H1 (cell line): Measurements from ENCODE around the gene SLC27A4. TPM values are rescaled to one million over a fixed set of nuclear protein-coding genes. Genes with fewer than 3 reads are reported as not detected.

ENCODE experiments used
- BCL11A ChIP-seq, 2 experiments: IDR thresholded peaks; one replicate each; pipeline ENCODE4 v1.6.1; 2011; ENCODE audit warnings: low read depth in 2 of 2, low read length in 2 of 2, mild to moderate bottlenecking in 2 of 2
- MAFK ChIP-seq: IDR thresholded peaks from 2 replicates; pipeline ENCODE4 v1.6.1; 2012; ENCODE audit warnings: low read depth, mild to moderate bottlenecking, improper control_type of control experiment, low read length
- polyA plus RNA-seq, 7 experiments: library from polyadenylated mRNA; depleted of rRNA in 3 of 7; stranded (reverse) in 5 of 7; unstranded in 2 of 7; fragments of >200 nt in 5 of 7; fragments of 200-250 nt in 2 of 7; gene quantifications; 1 replicate in 5 of 7; 2 replicates in 1 of 7; 4 replicates in 1 of 7; pipeline versions ENCODE4 v1.2.1 to v1.2.3, GENCODE V29; 2011 to 2013; ENCODE audit warnings: missing spikeins in 2 of 7, mixed read lengths in 2 of 7
- total RNA-seq: library from RNA; stranded (reverse); fragmentation: NEBNext Ultra II Directional; extraction: Animal tissue kit (Norgen Biotek cat#: 25700); gene quantifications from 2 replicates; pipeline ENCODE4 v1.2.1, GENCODE V29; 2021
- TF ChIP-seq, protein P1 (sequence below): fragments of 300-600 bp; sonication (generic); IDR thresholded peaks from 2 replicates; pipeline ENCODE4 v1.7.1; 2012; ENCODE audit warnings: low read length, moderate library complexity, mild to moderate bottlenecking, inconsistent platforms; ENCODE audit not compliant: insufficient replicate concordance

Gene SLC27A4
- total and polyA plus RNA-seq, 2 of the 8 experiments (the other 6 are each of a cell fraction or from before 2014, with no cell fraction given): 14.9 to 20.5 TPM

DNA sequence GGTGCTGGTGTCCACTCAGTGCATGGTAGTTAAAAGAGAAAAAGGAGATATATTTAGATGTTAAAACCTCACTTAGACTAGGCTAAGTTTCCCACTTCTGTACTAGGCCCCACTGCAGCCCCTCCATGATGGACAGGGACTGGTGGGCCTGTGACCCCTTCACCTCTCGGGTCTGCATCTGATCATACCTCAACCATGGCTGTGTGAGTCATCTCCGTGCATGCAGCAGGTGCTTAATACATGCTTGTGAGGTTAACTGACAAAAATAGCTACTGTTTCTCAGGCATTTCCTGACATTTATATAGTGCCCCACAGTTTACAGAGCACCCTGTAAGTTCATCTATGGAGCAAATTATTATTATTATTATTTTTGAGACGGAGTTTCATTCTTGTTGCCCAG is 22.4 kb downstream of the SLC27A4 start (continued):
- TF ChIP-seq, protein P1, sequence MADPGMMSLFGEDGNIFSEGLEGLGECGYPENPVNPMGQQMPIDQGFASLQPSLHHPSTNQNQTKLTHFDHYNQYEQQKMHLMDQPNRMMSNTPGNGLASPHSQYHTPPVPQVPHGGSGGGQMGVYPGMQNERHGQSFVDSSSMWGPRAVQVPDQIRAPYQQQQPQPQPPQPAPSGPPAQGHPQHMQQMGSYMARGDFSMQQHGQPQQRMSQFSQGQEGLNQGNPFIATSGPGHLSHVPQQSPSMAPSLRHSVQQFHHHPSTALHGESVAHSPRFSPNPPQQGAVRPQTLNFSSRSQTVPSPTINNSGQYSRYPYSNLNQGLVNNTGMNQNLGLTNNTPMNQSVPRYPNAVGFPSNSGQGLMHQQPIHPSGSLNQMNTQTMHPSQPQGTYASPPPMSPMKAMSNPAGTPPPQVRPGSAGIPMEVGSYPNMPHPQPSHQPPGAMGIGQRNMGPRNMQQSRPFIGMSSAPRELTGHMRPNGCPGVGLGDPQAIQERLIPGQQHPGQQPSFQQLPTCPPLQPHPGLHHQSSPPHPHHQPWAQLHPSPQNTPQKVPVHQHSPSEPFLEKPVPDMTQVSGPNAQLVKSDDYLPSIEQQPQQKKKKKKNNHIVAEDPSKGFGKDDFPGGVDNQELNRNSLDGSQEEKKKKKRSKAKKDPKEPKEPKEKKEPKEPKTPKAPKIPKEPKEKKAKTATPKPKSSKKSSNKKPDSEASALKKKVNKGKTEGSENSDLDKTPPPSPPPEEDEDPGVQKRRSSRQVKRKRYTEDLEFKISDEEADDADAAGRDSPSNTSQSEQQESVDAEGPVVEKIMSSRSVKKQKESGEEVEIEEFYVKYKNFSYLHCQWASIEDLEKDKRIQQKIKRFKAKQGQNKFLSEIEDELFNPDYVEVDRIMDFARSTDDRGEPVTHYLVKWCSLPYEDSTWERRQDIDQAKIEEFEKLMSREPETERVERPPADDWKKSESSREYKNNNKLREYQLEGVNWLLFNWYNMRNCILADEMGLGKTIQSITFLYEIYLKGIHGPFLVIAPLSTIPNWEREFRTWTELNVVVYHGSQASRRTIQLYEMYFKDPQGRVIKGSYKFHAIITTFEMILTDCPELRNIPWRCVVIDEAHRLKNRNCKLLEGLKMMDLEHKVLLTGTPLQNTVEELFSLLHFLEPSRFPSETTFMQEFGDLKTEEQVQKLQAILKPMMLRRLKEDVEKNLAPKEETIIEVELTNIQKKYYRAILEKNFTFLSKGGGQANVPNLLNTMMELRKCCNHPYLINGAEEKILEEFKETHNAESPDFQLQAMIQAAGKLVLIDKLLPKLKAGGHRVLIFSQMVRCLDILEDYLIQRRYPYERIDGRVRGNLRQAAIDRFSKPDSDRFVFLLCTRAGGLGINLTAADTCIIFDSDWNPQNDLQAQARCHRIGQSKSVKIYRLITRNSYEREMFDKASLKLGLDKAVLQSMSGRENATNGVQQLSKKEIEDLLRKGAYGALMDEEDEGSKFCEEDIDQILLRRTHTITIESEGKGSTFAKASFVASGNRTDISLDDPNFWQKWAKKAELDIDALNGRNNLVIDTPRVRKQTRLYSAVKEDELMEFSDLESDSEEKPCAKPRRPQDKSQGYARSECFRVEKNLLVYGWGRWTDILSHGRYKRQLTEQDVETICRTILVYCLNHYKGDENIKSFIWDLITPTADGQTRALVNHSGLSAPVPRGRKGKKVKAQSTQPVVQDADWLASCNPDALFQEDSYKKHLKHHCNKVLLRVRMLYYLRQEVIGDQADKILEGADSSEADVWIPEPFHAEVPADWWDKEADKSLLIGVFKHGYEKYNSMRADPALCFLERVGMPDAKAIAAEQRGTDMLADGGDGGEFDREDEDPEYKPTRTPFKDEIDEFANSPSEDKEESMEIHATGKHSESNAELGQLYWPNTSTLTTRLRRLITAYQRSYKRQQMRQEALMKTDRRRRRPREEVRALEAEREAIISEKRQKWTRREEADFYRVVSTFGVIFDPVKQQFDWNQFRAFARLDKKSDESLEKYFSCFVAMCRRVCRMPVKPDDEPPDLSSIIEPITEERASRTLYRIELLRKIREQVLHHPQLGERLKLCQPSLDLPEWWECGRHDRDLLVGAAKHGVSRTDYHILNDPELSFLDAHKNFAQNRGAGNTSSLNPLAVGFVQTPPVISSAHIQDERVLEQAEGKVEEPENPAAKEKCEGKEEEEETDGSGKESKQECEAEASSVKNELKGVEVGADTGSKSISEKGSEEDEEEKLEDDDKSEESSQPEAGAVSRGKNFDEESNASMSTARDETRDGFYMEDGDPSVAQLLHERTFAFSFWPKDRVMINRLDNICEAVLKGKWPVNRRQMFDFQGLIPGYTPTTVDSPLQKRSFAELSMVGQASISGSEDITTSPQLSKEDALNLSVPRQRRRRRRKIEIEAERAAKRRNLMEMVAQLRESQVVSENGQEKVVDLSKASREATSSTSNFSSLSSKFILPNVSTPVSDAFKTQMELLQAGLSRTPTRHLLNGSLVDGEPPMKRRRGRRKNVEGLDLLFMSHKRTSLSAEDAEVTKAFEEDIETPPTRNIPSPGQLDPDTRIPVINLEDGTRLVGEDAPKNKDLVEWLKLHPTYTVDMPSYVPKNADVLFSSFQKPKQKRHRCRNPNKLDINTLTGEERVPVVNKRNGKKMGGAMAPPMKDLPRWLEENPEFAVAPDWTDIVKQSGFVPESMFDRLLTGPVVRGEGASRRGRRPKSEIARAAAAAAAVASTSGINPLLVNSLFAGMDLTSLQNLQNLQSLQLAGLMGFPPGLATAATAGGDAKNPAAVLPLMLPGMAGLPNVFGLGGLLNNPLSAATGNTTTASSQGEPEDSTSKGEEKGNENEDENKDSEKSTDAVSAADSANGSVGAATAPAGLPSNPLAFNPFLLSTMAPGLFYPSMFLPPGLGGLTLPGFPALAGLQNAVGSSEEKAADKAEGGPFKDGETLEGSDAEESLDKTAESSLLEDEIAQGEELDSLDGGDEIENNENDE: no peak
- TF ChIP-seq BCL11A (IDR thresholded peaks at IDR 0.05; ENCODE audit: low read depth in 2 of 2, low read length in 2 of 2): no peak
- no peak for TF ChIP-seq MAFK
- TF ChIP-seq, all 59 proteins: peak for 0
